Body of pancreas (tissue), 4 donors: Measurements from ENCODE around the gene FHOD3. TPM values are rescaled to one million over a fixed set of nuclear protein-coding genes. Genes with fewer than 3 reads are reported as not detected.

ENCODE experiments used
- ATAC-seq: fragments of 150-250 bp; one replicate; pipeline ENCODE4 v1.9.1; 2016
- DNase-seq, 4 donors: peaks; one replicate each; pipeline ENCODE4 v3.0.0-alpha.2; 2019
- H3K27ac ChIP-seq, 4 donors: fragments of 200-600 bp; sonication (generic); 1 replicate in 3 of 4; 2 replicates in 1 of 4; pipeline versions ENCODE4 v1.5.1 to v1.6.1; 2016 to 2019; ENCODE audit warnings: mild to moderate bottlenecking in 1 of 4, mixed read lengths in 1 of 4, moderate library complexity in 1 of 4
- H3K27me3 ChIP-seq, 2 donors: fragments of 200-600 bp; sonication (generic); one replicate each; pipeline ENCODE4 v1.6.0; 2016; ENCODE audit warnings: mild to moderate bottlenecking in 1 of 2
- H3K36me3 ChIP-seq, 2 donors: fragments of 200-600 bp; sonication (generic); replicated peaks in 1 of 2; 2 replicates each; pipeline ENCODE4 v1.5.1; 2016; ENCODE audit warnings: low read depth in 2 of 2; ENCODE audit not compliant: insufficient read depth in 1 of 2
- H3K4me1 ChIP-seq: fragments of 200-600 bp; sonication (generic); one replicate; pipeline ENCODE4 v1.6.0; 2016
- H3K4me3 ChIP-seq, 2 donors: fragments of 200-600 bp; sonication (generic); 1 replicate in 1 of 2; 2 replicates in 1 of 2; pipeline ENCODE4 v1.5.1; 2016 to 2019
- H3K9me3 ChIP-seq, 3 donors: fragments of 200-600 bp; sonication (generic); 1 replicate in 2 of 3; 2 replicates in 1 of 3; pipeline ENCODE4 v1.5.1; 2016
- POLR2A ChIP-seq, 3 donors: fragments of 450-650 bp; IDR thresholded peaks; one replicate each; pipeline ENCODE4 v1.6.1; 2016; ENCODE audit warnings: antibody characterized with exemption in 3 of 3, mild to moderate bottlenecking in 2 of 3
- WGBS, 2 donors: methylation state at CpG; one replicate each; pipeline ENCODE4 v1.1.5; 2017; 5-methylcytosine and 5-hydroxymethylcytosine counted together
- intact Hi-C: fragments of 100-400 bp; cut with DNase I; formaldehyde crosslinking; loops from one replicate; pipeline ENCODE4 v1.15.1; 2023
- total RNA-seq, 2 donors: library from RNA; depleted of rRNA; stranded (reverse); fragments of >200 nt; gene quantifications; one replicate each; pipeline ENCODE4 v1.1.0, GENCODE V29; 2016
- TF ChIP-seq, protein P1 (sequence below), 7 experiments: fragments of 450-650 bp in 4 of 7; fragments of 200-600 bp in 3 of 7; sonication (generic) in 3 of 7; IDR thresholded peaks; one replicate each; pipeline ENCODE4 v1.5.1; 2016 to 2019; ENCODE audit warnings: antibody characterized with exemption in 7 of 7

The FHOD3 gene
- total RNA-seq, 2 donors from 2014 or later: 0.52 to 2.0 TPM

DNA sequence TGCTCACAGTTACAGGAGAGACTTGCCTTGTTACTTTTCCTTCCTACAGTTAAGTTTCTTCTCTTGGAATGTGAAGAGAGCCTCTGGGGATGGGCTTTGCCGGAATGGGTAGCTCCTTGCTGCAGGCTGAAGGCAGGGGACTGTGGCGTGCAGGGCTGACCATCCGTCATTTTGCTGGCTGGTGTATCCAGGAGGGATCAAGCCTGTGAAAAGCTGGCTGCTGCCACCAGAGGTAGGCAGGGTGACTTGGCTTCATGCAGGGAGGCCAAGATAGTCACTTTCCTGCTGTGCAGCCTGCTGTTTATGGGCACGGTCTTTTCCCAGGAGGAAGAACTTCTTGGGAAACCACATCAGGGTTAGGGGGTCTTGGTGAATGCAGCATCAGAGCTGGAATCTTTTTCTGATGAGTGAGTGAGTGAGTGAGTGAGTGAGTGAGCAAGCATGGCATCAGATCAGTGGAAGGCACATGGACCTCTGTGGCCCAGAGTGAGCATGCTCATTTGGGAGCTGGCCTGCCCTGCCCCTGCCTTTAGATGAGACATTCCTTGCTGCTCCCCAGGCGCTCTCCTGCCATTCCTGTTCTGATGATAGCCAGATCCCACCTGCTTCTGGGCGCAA lies 33.0 kb downstream of the FHOD3 start:
- intact Hi-C loops: no loop called here
- TF ChIP-seq POLR2A (IDR thresholded peaks at IDR 0.05): no peak
- TF ChIP-seq, protein P1, sequence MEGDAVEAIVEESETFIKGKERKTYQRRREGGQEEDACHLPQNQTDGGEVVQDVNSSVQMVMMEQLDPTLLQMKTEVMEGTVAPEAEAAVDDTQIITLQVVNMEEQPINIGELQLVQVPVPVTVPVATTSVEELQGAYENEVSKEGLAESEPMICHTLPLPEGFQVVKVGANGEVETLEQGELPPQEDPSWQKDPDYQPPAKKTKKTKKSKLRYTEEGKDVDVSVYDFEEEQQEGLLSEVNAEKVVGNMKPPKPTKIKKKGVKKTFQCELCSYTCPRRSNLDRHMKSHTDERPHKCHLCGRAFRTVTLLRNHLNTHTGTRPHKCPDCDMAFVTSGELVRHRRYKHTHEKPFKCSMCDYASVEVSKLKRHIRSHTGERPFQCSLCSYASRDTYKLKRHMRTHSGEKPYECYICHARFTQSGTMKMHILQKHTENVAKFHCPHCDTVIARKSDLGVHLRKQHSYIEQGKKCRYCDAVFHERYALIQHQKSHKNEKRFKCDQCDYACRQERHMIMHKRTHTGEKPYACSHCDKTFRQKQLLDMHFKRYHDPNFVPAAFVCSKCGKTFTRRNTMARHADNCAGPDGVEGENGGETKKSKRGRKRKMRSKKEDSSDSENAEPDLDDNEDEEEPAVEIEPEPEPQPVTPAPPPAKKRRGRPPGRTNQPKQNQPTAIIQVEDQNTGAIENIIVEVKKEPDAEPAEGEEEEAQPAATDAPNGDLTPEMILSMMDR (IDR thresholded peaks at IDR 0.05): no peak
- H3K4me1 ChIP-seq: peaks cover 4% of the 10 kb centered on the region
- H3K27ac ChIP-seq: no peak overlapping the region
- H3K27me3 ChIP-seq: no peaks in the 10 kb centered on the region
- DNase-seq (no peak), ATAC-seq (no peak)
- WGBS, 2 donors: 87 to 90% methylated on average over 6 of the region's 6 CpGs
- H3K36me3 ChIP-seq: no peaks in the 10 kb centered on the region
- no peaks in the 10 kb centered on the region for H3K9me3 ChIP-seq
- no peak overlapping the region for H3K4me3 ChIP-seq

- intact Hi-C loops: no loop called here
- H3K36me3 ChIP-seq: no peaks in the 10 kb centered on the region
- ATAC-seq: no peak
- no peak for TF ChIP-seq POLR2A (IDR thresholded peaks at IDR 0.05)
- TF ChIP-seq, protein P1 (IDR thresholded peaks at IDR 0.05): no peak
- H3K4me1 ChIP-seq: peaks cover 4% of the 10 kb centered on the region
- H3K27ac ChIP-seq: no peak overlapping the region
- no peaks in the 10 kb centered on the region for H3K9me3 ChIP-seq
- no peak for DNase-seq
- WGBS, 2 donors: 75 to 83% methylated on average over 5 of the region's 5 CpGs
- H3K27me3 ChIP-seq: no peaks in the 10 kb centered on the region
- H3K4me3 ChIP-seq: no peak overlapping the region
Observed at GRCh38 chr18:36331521-36331971, 34.0 kb downstream of the FHOD3 start.

DNA sequence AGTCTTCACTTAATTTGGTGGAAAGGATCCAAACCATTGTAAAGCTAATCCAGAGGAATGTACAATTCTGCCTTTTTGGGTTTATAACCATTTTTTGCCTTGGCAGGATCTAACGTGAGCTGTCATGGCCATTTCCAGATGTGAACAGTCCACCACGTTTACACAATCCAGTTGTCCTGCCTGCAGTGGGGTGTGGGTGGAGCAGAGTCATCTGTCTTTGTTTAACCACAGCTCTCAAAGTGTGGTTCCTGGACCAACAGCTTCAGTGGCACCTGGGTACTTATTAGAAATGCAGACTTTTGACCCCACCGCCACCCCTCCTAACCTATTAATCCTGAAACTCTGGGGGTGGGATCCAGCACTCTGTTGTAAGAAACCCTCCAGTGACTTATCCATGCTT lies 35.9 kb downstream of the FHOD3 start:
- 45 to 50% methylated on average over 3 of the region's 3 CpGs for WGBS, 2 donors
- ATAC-seq: no peak

GRCh38 chr18:36334798-36335197 lies 37.3 kb downstream of the FHOD3 start:
- intact Hi-C loops: no loop called here
- 55 to 65% methylated on average over 3 of the region's 3 CpGs for WGBS, 2 donors
- H3K36me3 ChIP-seq: no peaks in the 10 kb centered on the region
- TF ChIP-seq, protein P1 (IDR thresholded peaks at IDR 0.05): no peak
- no peak for TF ChIP-seq POLR2A (IDR thresholded peaks at IDR 0.05)
- H3K4me1 ChIP-seq: peaks cover 22% of the 10 kb centered on the region
- H3K27me3 ChIP-seq: no peaks in the 10 kb centered on the region
- ATAC-seq (no peak), DNase-seq (no peak)
- H3K27ac ChIP-seq: no peak overlapping the region
- no peak overlapping the region for H3K4me3 ChIP-seq
- no peaks in the 10 kb centered on the region for H3K9me3 ChIP-seq

More for the DNA sequence above, 35.9 kb downstream of the FHOD3 start:
- Histone ChIP-seq H3K27ac (no peak overlapping the region), H3K27me3 (no peaks in the 10 kb centered on the region), H3K9me3 (no peaks in the 10 kb centered on the region), H3K4me3 (no peak overlapping the region), H3K36me3 (no peaks in the 10 kb centered on the region), H3K4me1 (peaks cover 17% of the 10 kb centered on the region)
- TF ChIP-seq, protein P1 (IDR thresholded peaks at IDR 0.05): no peak
- TF ChIP-seq POLR2A (IDR thresholded peaks at IDR 0.05): no peak
- DNase-seq: no peak
- intact Hi-C loops: no loop called here
